ENCODE data around the gene METAP1.

METAP1 gene

DNA sequence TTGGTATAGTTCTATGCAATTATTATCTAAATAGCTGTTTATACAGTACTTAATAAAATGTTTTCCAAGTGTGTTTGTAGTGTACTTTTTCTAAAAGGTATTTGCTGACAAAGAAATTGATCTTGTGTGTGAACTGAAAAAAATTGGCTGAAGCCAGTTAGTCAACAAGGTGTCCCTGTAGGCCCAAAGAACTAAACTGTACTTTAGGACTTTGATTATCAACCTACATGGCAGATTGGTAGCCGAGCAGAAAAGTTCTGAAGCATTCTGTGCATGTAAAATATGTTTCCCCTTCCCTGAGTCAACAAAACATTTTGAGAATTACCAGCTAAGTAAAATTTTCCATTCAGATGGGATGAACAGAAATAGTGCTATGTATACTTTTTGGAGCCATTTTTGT, 72.1 kb downstream of the METAP1 start:
- Histone ChIP-seq H2AFZ (ENCODE audit: low read depth, low read length) (no peak overlapping the region), H3K27ac (ENCODE audit: low read length) (no peak overlapping the region), H3K27me3 (ENCODE audit: insufficient read depth, low read length, poor library complexity) (no peaks in the 10 kb centered on the region), H3K4me1 (ENCODE audit: insufficient read depth, low read length) (no peaks in the 10 kb centered on the region), H3K4me2 (ENCODE audit: insufficient read depth, low read length) (no peak overlapping the region), H3K36me3 (ENCODE audit: insufficient read depth, low read length) (peaks cover 58% of the 10 kb centered on the region), H3K79me2 (ENCODE audit: insufficient read depth, low read length) (no peaks in the 10 kb centered on the region), H3K9me3 (ENCODE audit: insufficient read depth, low read length, severe bottlenecking) (no peaks in the 10 kb centered on the region), H3K9ac (ENCODE audit: low read depth, low read length) (no peak overlapping the region), H4K20me1 (ENCODE audit: insufficient read depth, low read length) (no peaks in the 10 kb centered on the region), H3K4me3 (ENCODE audit: low read depth in 1 of 2, low read length in 2 of 2) (no peak overlapping the region)
- no peak for ATAC-seq (ENCODE audit: insufficient read depth, low read depth)
- DNase-seq = no peak
- TF ChIP-seq, protein P1, sequence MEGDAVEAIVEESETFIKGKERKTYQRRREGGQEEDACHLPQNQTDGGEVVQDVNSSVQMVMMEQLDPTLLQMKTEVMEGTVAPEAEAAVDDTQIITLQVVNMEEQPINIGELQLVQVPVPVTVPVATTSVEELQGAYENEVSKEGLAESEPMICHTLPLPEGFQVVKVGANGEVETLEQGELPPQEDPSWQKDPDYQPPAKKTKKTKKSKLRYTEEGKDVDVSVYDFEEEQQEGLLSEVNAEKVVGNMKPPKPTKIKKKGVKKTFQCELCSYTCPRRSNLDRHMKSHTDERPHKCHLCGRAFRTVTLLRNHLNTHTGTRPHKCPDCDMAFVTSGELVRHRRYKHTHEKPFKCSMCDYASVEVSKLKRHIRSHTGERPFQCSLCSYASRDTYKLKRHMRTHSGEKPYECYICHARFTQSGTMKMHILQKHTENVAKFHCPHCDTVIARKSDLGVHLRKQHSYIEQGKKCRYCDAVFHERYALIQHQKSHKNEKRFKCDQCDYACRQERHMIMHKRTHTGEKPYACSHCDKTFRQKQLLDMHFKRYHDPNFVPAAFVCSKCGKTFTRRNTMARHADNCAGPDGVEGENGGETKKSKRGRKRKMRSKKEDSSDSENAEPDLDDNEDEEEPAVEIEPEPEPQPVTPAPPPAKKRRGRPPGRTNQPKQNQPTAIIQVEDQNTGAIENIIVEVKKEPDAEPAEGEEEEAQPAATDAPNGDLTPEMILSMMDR (IDR thresholded peaks at IDR 0.05; ENCODE audit: borderline replicate concordance, extremely low read depth, low read length, poor library complexity, severe bottlenecking) = no peak
- no peak for TF ChIP-seq EZH2 (IDR thresholded peaks at IDR 0.05; ENCODE audit: borderline replicate concordance, low read depth, low read length, severe bottlenecking)

DNA sequence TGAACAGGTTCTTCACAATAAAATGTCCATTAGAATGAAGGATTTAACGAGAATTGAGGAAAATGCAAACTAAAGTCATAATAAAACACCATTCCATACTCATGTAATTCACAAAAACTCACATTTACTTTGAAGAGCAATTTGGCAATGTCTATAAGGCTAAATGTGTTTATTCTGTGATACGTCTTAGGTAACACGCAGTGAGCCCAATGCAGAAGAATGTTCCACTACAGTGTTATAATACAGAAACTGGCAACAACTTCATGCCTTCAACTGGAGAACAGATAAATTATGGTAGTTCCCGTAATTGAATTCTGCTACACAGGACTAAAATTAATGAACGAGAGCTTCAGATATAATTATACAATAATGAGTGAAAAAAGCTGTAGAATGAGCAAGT, 75.6 kb downstream of the METAP1 start:
- Histone ChIP-seq H3K79me2 (ENCODE audit: insufficient read depth, low read length) (no peaks in the 10 kb centered on the region), H4K20me1 (ENCODE audit: insufficient read depth, low read length) (no peaks in the 10 kb centered on the region), H3K27ac (ENCODE audit: low read length) (no peak overlapping the region), H2AFZ (ENCODE audit: low read depth, low read length) (no peak overlapping the region), H3K9me3 (ENCODE audit: insufficient read depth, low read length, severe bottlenecking) (no peaks in the 10 kb centered on the region), H3K4me1 (ENCODE audit: insufficient read depth, low read length) (no peaks in the 10 kb centered on the region), H3K4me2 (ENCODE audit: insufficient read depth, low read length) (no peak overlapping the region), H3K4me3 (ENCODE audit: low read depth in 1 of 2, low read length in 2 of 2) (no peak overlapping the region), H3K36me3 (ENCODE audit: insufficient read depth, low read length) (peaks cover 76% of the 10 kb centered on the region), H3K27me3 (ENCODE audit: insufficient read depth, low read length, poor library complexity) (no peaks in the 10 kb centered on the region), H3K9ac (ENCODE audit: low read depth, low read length) (no peak overlapping the region)
- ATAC-seq (ENCODE audit: insufficient read depth, low read depth) (no peak), DNase-seq (no peak)
- TF ChIP-seq EZH2 (IDR thresholded peaks at IDR 0.05; ENCODE audit: borderline replicate concordance, low read depth, low read length, severe bottlenecking) = no peak
- TF ChIP-seq, protein P1 (IDR thresholded peaks at IDR 0.05; ENCODE audit: borderline replicate concordance, extremely low read depth, low read length, poor library complexity, severe bottlenecking) = no peak

DNA sequence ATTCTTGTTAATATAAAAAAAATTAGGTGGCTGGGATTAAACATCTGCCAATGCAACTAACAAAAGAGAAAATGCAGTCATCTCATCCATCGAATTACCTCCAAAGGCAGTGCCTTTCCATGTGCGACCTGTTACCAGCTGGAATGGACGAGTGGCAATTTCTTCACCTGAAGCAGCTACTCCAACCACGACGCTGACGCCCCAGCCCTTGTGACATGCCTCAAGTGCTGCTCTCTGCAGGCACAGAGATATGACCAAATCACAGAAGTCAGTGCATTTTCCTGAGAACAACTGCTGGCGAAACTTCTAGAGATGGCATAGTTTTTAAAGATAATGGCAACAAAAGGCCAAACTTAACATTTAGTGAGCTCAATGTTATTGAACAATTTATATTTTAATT, 79.3 kb downstream of the METAP1 start:
- H3K9ac ChIP-seq (ENCODE audit: low read depth, low read length) = no peak overlapping the region
- no peak for DNase-seq
- no peaks in the 10 kb centered on the region; the same call in 1 of the 2 replicates for H4K20me1 ChIP-seq (ENCODE audit: insufficient read depth, low read length)
- H3K4me1 ChIP-seq (ENCODE audit: insufficient read depth, low read length) = no peaks in the 10 kb centered on the region
- no peak overlapping the region for H3K4me3 ChIP-seq (ENCODE audit: low read depth in 1 of 2, low read length in 2 of 2)
- no peak overlapping the region for H3K27ac ChIP-seq (ENCODE audit: low read length)
- no peaks in the 10 kb centered on the region for H3K9me3 ChIP-seq (ENCODE audit: insufficient read depth, low read length, severe bottlenecking)
- no peaks in the 10 kb centered on the region for H3K27me3 ChIP-seq (ENCODE audit: insufficient read depth, low read length, poor library complexity)
- H3K79me2 ChIP-seq (ENCODE audit: insufficient read depth, low read length) = peaks cover 8% of the 10 kb centered on the region; the same call in 1 of the 2 replicates
- TF ChIP-seq, protein P1 (IDR thresholded peaks at IDR 0.05; ENCODE audit: borderline replicate concordance, extremely low read depth, low read length, poor library complexity, severe bottlenecking) = no peak
- no peak for TF ChIP-seq EZH2 (IDR thresholded peaks at IDR 0.05; ENCODE audit: borderline replicate concordance, low read depth, low read length, severe bottlenecking)
- H3K36me3 ChIP-seq (ENCODE audit: insufficient read depth, low read length) = peaks cover 95% of the 10 kb centered on the region
- ATAC-seq (ENCODE audit: insufficient read depth, low read depth) = no peak
- H2AFZ ChIP-seq (ENCODE audit: low read depth, low read length) = no peak overlapping the region
- no peak overlapping the region for H3K4me2 ChIP-seq (ENCODE audit: insufficient read depth, low read length)
